GM12875 (cell line): ENCODE results near the gene CAT.

Experiments used
- H3K4me3 ChIP-seq: one replicate; pipeline ENCODE4 v1.5.1; 2011; ENCODE audit warnings: low read depth, low read length, control low read depth
- CTCF ChIP-seq: IDR thresholded peaks from 2 replicates; pipeline ENCODE4 v1.5.1; 2011; ENCODE audit warnings: low read depth, mild to moderate bottlenecking, control low read depth, inconsistent platforms, low read length, moderate library complexity, borderline replicate concordance; ENCODE audit not compliant: insufficient read depth

Gene CAT

GRCh38 chr11:34458525-34458924 lies 19.8 kb downstream of the CAT start:
- no peak overlapping the region for H3K4me3 ChIP-seq
- no peak for TF ChIP-seq CTCF

- H3K4me3 ChIP-seq = no peak overlapping the region
- TF ChIP-seq CTCF = no peak
Measured at GRCh38 chr11:34459507-34460162, 20.9 kb downstream of the CAT start.

GRCh38 chr11:34460278-34460677 lies 21.5 kb downstream of the CAT start:
- no peak for TF ChIP-seq CTCF
- no peak overlapping the region for H3K4me3 ChIP-seq

GRCh38 chr11:34461215-34461614 lies 22.5 kb downstream of the CAT start:
- TF ChIP-seq CTCF = no peak
- no peak overlapping the region for H3K4me3 ChIP-seq

GRCh38 chr11:34464591-34465051 lies 25.9 kb downstream of the CAT start:
- TF ChIP-seq CTCF = no peak
- no peak overlapping the region for H3K4me3 ChIP-seq

GRCh38 chr11:34466802-34467488 lies 28.2 kb downstream of the CAT start:
- no peak for TF ChIP-seq CTCF
- no peak overlapping the region for H3K4me3 ChIP-seq
